GM08714 (cell line): ENCODE results near the gene ASCC1.
"Not testable (repeated sequence)": the region's sequence is repeated elsewhere in the genome, so short reads cannot be mapped to it uniquely, and the experiment has no call there.

ENCODE experiments used
- H3K4me3 ChIP-seq: fragments of 200-500 bp; sonication (Bioruptor generic); 2 replicates; pipeline ENCODE4 v1.5.1; 2014; ENCODE audit warnings: mild to moderate bottlenecking, low read length, inconsistent platforms
- ZNF274 ChIP-seq: IDR thresholded peaks from 2 replicates; pipeline ENCODE4 v1.6.1; 2012; ENCODE audit warnings: mild to moderate bottlenecking, low read depth, low read length

ASCC1 gene

DNA sequence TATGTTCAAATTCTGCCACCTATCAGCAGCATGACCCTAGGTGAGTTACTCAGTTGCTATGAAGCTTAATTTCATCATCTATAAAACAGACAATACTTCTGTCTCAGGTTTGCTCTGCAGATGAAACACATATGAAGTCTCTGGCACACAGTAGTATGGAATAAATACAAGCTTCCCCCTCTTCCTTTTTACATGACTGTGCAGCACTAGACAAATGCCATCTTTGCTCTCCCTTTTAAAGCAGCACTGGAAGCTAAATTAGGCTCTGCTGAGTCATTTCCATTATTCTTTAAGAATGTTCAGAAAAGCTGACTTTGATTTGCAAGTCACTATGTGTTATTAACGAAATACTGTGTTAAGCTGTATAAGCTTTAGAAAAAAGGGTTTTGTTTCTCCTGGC lies 40.9 kb downstream of the ASCC1 start:
- no peak for TF ChIP-seq ZNF274
- no peak overlapping the region for H3K4me3 ChIP-seq

DNA sequence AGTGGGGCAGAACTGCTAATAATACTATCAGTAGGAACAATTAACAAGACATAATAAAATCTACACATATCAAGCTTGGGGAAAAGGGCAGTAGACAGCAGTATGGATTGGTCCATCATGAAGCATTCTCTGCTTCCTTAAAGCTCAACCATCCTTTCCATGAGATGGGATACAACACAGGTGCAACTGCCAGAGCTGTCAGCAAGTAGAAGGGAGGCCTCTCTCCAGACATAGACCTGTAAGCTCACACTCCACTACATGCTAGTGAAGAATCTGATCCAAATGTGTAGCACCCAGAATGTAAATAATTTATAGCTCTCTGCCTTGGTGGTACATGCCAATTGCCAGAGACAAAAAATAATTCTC lies 41.8 kb downstream of the ASCC1 start:
- TF ChIP-seq ZNF274 = no peak
- H3K4me3 ChIP-seq = no peak overlapping the region; the same call in 1 of the 2 replicates

DNA sequence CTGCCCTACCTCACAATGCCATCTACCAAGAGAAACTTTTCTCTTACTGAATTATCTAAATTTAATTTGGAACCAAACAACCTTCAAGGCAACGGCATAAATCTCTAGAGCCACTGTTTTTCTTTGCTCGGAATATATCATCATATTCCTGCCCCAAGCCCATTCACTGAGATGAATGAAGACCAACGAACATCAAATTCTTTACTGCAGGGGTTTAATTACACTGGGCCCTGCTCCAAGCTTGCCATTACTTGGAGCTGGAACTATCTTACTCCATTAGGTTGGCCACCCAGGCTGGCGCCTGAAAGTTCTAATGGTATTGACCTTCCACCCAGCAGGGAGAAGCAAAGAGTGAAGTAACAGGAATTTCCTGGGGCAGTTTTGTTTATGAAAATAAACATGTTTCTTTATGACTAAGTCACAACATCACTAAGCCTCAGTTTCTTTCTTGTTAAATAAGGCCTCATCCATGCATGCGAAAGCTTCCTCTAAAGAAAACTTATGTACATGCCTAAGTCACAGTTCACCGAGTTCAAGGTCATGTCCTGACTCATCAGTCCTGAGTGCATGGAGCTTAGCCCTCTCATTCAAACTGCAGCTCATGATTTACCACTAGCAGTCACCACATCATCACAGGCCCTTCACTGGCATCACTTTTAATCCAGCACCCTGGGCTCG lies 42.3 kb downstream of the ASCC1 start:
- no peak overlapping the region; the same call in 1 of the 2 replicates for H3K4me3 ChIP-seq
- no peak for TF ChIP-seq ZNF274

DNA sequence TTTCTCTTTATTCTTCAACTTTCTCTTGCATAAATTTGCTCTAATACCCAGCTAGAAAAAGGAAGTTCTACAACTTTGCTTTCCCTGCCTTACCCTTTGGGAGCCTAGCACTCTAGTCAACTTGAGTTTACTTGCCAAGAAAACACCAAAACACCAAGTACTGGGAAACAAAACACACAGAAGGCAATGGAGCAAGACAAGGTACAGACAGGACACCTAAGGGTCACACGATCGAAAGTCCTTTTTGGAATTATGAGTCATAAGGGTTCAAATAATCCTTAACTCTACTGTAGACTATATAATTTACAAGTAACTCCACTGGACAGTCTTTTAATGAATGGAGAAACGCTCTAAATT lies 42.8 kb downstream of the ASCC1 start:
- TF ChIP-seq ZNF274 = no peak
- no peak overlapping the region for H3K4me3 ChIP-seq

DNA sequence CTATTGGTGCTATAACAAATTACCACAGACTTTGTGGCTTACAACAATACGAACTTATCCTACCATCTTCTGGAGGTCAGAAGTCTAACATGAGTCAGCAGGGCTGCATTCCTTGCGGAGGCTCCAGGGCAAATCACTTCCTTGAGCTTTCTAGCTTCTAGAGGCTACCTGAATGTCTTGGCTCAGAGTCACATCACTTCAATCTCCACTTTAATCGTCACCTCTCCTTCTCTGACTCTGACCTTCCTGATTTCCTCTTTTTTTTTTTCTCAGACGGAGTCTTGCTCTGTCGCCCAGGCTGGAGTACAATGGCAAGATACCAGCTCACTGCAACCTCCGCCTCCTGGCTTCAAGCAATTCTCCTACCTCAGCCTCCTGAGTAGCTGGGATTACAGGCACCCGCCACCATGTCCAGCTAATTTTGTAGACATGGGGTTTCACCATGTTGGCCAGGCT lies 44.9 kb downstream of the ASCC1 start:
- no peak for TF ChIP-seq ZNF274
- no peak overlapping the region for H3K4me3 ChIP-seq

DNA sequence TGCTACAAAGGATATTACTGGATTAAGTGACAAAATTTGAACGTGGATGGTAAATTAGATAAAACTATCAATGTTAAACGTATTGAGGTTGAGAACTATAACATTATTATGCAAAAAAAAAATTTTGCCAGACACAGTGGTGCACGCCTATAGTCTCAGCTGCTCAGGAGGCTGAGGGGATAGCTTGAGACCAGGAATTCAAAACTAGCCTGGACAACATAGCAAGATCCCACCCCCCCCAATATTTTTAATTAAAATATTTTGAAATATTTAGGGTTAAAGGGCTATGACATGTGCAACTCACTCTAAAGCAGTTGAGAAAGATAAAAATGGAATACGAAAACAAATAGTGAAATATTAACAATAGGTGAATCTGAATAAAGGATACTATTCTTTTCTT lies 45.3 kb downstream of the ASCC1 start:
- no peak overlapping the region for H3K4me3 ChIP-seq
- TF ChIP-seq ZNF274 = no peak

DNA sequence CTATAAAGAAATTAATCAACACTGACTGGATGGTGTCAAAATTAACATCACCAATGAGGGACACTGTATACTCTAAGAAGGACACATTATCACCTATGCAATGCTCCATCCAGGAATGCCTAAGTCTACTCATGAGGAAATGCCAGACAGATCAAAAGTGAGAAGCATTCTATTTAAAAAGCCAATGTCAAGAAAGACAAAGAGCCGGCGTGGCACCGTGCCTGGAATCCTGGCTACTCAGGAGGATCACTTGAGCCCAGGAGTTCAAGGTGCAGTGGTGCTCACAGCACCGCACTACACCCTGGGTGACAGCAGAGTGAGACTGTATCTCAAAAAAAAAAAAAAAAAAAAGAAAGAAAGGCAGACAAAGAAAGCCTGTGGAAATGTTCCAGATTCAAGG lies 45.8 kb downstream of the ASCC1 start:
- no peak overlapping the region for H3K4me3 ChIP-seq
- no peak for TF ChIP-seq ZNF274

DNA sequence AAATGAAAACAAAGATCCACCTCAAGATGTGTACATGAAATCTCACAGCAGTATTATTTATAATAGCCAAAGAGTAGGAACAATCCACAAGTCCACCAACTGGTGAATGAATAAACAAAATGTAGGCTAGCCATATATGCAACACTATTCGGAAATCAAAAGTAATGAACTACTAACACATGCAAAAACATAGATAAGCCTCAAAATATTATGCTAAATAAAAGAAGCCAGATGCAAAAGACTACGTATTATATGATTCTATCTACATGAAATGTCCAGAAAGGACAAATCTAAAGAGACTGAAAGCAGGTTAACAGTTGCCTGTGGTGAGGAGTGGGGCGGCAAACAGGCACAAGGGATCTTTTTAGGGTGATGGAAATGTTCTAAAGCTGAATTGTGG lies 49.0 kb downstream of the ASCC1 start:
- TF ChIP-seq ZNF274 = no peak
- H3K4me3 ChIP-seq = no peak overlapping the region

DNA sequence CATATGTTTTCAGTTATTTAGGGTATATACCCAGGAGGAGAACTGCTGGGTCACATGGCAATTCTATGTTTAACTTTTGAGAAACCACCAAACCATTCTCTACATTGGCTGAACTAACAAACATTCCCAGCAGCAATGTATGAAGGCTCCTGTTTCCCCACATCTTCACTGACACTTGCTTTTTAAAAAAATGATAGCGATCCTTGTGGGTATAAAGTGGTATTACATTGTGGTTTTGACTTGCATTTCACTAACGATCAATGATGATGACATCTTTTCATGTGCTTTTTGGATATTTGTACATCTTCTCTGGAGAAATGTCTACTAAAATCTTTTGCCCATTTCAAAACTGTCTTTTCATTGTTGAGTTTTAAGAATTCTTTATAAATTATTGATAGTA lies 51.5 kb downstream of the ASCC1 start:
- TF ChIP-seq ZNF274 = no peak
- H3K4me3 ChIP-seq = no peak overlapping the region

DNA sequence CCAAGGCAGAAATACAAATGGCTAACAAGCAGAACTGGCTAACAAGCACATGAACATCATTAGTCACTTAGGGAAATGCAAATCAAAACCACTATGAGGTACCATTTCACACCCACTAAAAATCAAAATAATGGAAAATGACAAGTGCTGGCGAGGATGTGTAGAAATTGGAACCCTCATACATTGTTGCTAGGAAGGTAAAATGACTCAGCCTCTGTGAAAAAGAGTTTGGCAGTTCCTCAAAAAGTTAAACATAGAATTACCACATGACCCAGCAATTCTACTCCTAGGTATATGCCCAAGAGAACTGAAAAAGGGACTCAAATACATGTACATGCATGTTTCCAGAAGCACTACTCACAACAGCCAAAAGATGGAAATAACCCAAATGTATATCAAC lies 53.1 kb downstream of the ASCC1 start:
- no peak overlapping the region for H3K4me3 ChIP-seq
- TF ChIP-seq ZNF274 = no peak

DNA sequence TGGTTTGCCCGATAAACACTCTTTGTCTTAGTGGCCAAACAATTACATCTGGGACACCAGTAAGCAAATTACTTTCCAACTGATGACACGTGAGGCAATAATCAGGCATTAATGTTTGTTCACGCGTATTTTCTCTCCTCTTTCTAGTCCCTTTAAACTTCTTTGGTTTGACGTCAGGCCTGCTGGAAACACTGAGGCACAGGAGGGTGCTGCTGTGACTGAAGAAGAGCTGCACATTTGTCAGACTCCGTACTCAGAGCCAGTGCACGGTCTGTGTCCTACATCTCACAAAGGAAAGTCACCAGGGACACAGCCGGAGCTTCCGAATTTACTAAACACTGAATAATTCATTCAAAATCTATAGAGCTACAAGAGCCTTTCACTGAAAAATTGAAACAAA lies 57.9 kb downstream of the ASCC1 start:
- TF ChIP-seq ZNF274 = no peak

DNA sequence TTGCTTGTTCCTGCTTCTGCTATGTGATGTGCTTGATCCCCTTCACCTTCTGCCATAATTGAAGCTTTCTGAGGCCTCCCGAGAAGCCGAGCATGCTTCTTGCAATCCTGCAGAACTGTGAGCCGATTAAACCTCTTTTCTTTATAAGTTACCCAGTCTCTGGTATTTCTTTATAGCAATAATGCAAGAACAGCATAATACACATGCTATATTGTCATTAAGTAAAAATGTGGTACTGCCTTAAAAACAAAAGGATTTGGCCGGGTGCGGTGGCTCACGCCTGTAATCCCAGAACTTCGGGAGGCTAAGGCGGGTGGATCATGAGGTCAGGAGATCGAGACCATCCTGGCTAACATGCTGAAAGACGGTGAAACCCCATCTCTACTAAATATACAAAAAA lies 59.9 kb downstream of the ASCC1 start:
- H3K4me3 ChIP-seq = no peak overlapping the region
- no peak for TF ChIP-seq ZNF274

More for the DNA sequence above, 57.9 kb downstream of the ASCC1 start:
- no peak overlapping the region for H3K4me3 ChIP-seq

DNA sequence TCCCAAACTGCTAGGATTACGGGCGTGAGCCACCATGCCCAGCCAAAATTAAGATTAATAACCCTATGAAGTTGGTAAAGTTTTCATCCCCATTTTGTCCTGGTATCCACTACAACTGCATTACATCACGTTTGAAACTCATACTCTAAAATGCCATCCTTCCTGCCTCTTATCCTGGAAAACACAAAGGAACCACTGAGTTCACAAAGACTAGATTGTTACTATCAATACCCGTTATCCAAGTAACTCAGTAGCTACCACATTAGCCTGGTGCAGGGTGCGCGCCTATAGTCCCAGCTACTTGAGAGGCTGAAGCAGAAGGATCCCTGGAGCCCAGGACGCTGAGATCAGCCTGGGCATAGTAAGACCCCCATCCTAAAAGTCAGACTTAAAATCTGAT lies 63.8 kb downstream of the ASCC1 start:
- no peak for TF ChIP-seq ZNF274
- H3K4me3 ChIP-seq = no peak overlapping the region

DNA sequence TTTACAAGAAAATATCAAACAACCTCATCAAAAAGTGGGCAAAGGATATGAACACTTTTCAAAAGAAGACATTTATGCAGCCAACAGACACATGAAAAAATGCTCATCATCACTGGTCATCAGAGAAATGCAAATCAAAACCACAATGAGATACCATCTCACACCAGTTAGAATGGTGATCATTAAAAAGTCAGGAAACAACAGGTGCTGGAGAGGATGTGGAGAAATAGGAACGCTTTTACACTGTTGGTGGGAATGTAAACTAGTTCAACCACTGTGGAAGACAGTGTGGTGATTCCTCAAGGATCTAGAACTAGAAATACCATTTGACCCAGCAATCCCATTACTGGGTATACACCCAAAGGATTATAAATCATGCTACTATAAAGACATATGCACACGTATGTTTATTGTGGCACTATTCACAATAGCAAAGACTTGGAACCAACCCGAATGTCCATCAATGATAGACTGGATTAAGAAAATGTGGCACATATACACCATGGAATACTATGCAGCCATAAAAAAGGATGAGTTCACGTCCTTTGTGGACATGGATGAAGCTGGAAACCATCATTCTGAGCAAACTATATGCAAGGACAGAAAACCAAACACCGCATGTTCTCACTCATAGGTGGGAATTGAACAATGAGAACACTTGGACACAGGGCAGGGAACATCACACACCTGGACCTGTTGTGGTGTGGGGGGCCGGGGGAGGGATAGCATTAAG lies 65.2 kb downstream of the ASCC1 start:
- not testable (repeated sequence) for H3K4me3 ChIP-seq

DNA sequence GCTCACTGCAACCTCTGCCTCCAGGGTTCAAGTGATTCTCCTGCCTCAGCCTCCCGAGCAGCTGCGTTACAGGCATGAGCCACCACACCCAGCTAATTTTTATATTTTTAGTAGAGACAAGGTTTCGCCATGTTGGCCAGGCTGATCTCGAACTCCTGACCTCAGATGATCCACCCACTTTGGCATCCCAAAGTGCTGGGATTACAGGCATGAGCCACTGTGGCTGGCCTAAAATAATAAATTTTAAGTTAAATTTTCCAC lies 68.8 kb downstream of the ASCC1 start:
- H3K4me3 ChIP-seq = not testable (repeated sequence)
